Measurements from ENCODE around the gene USP37.
"Not testable (repeated sequence)": the region's sequence is repeated elsewhere in the genome, so short reads cannot be mapped to it uniquely, and the experiment has no call there.

USP37 gene

GRCh38 chr2:218554225-218554624 lies 13.9 kb downstream of the USP37 start:
- not testable (repeated sequence) for DNase-seq

- no peak for DNase-seq
These were observed 20.2 kb downstream of the USP37 start for GRCh38 chr2:218547978-218548377.

- DNase-seq: no peak
These were observed 20.6 kb downstream of the USP37 start for GRCh38 chr2:218547511-218547910.

GRCh38 chr2:218546012-218546411 lies 22.1 kb downstream of the USP37 start:
- DNase-seq: no peak

- no peak for DNase-seq
These were observed 28.1 kb downstream of the USP37 start for GRCh38 chr2:218540015-218540414.

- no peak for DNase-seq
These were observed 31.2 kb downstream of the USP37 start for GRCh38 chr2:218536804-218537494.

GRCh38 chr2:218529990-218530389 lies 38.2 kb downstream of the USP37 start:
- DNase-seq: no peak

GRCh38 chr2:218528409-218528808 lies 39.7 kb downstream of the USP37 start:
- not testable (repeated sequence) for DNase-seq

- DNase-seq: no peak
These were observed 44.5 kb downstream of the USP37 start for GRCh38 chr2:218523651-218524050.

GRCh38 chr2:218518876-218519275 lies 49.3 kb downstream of the USP37 start:
- no peak for DNase-seq

- DNase-seq: no peak
These were observed 50.5 kb downstream of the USP37 start for GRCh38 chr2:218517434-218518206.

- DNase-seq: no peak
These were observed 51.5 kb downstream of the USP37 start for GRCh38 chr2:218516614-218517013.

GRCh38 chr2:218513676-218514075 lies 54.5 kb downstream of the USP37 start:
- no peak for DNase-seq

GRCh38 chr2:218508299-218508698 lies 59.9 kb downstream of the USP37 start:
- no peak for DNase-seq

- no peak for DNase-seq
These were observed 62.3 kb downstream of the USP37 start for GRCh38 chr2:218505754-218506371.

GRCh38 chr2:218501665-218502064 lies 66.5 kb downstream of the USP37 start:
- no peak for DNase-seq

- no peak for DNase-seq
These were observed 67.6 kb downstream of the USP37 start for GRCh38 chr2:218500501-218501060.

- no peak for DNase-seq
These were observed 82.0 kb downstream of the USP37 start for GRCh38 chr2:218485986-218486667.

- no peak for DNase-seq
These were observed 85.5 kb downstream of the USP37 start for GRCh38 chr2:218482651-218483050.

GRCh38 chr2:218479595-218479994 lies 88.6 kb downstream of the USP37 start:
- no peak for DNase-seq

GRCh38 chr2:218478544-218478943 lies 89.6 kb downstream of the USP37 start:
- no peak for DNase-seq

- no peak for DNase-seq
These were observed 90.9 kb downstream of the USP37 start for GRCh38 chr2:218477247-218477646.

- no peak for DNase-seq
These were observed 91.5 kb downstream of the USP37 start for GRCh38 chr2:218476676-218477075.
